ENCODE data around the gene RNF169.

The RNF169 gene

GRCh38 chr11:74866557-74866956 is 117.9 kb downstream of the RNF169 start:
- in situ Hi-C loops (cut with MboI; ENCODE audit: low sequenced_read_pairs), result no loop called here

DNA sequence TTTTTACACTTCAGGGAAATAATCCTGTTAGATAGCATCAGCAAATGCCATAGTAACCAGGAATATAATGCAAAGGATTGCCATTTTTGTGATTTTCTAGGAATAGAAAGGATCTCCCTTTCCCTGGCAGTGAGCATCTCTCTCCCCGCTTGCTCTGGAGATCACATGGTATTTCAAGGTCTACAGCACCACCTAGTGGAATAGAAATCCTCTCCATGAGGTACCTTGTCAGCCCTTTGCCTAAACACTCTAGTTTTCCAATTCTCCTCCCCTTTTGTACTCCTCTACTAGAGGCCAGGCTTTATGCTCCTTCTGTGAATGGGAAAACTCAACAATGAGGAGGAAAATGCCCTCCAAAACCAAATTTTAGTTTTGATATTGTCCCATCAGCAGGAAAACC is 121.8 kb downstream of the RNF169 start:
- in situ Hi-C loops (cut with MboI; ENCODE audit: low sequenced_read_pairs), result no loop called here

DNA sequence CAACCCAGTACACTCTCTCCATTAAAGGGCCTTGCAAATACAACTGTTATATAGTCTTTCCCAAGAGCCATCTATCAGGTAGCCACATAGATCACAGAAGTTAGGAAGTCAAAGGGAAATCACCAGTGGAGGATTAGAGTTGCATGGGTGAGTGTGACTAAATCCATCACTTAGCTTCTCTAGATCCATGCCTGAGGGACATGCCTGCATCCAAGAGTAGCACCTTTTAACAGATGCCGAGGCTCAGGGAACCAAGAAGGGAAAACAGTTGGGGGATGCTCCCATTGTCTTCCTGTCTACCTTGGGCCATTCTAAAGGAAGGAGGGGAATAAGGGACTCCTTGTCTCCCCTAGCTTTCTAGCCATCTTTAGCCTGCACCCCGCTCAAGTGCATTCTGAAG is 122.4 kb downstream of the RNF169 start:
- in situ Hi-C loops (cut with MboI; ENCODE audit: low sequenced_read_pairs), result no loop called here

GRCh38 chr11:74877132-74877531 is 128.5 kb downstream of the RNF169 start:
- in situ Hi-C loops (cut with MboI; ENCODE audit: low sequenced_read_pairs), result no loop called here
